SH-SY5Y (cell line): ENCODE data around the gene APOL2.

ENCODE experiments used
- GATA2 ChIP-seq: IDR thresholded peaks from 2 replicates; pipeline ENCODE4 v1.6.1; 2011; ENCODE audit warnings: mild to moderate bottlenecking, low read depth, low read length
- GATA3 ChIP-seq: IDR thresholded peaks from 2 replicates; pipeline ENCODE4 v1.6.1; 2011; ENCODE audit warnings: low read depth, mild to moderate bottlenecking, low read length, moderate library complexity

- no peak for TF ChIP-seq GATA2
- TF ChIP-seq GATA3: no peak
These were observed 13.9 kb downstream of the APOL2 start for GRCh38 chr22:36225333-36225922.
